AML-193 (cell line): ENCODE results near the gene HOXC13.

Experiments used
- DNase-seq, 2 experiments: peaks; one replicate each; lab custom pipeline; 2025; lab: John Stamatoyannopoulos, UW

Gene HOXC13

GRCh38 chr12:53970451-53970850 is 31.8 kb downstream of the HOXC13 start:
- no peak for DNase-seq

GRCh38 chr12:53971129-53971528 is 32.5 kb downstream of the HOXC13 start:
- no peak for DNase-seq

- DNase-seq, result no peak
Observed at GRCh38 chr12:53971686-53972085, 33.1 kb downstream of the HOXC13 start.

- no peak for DNase-seq
Observed at GRCh38 chr12:53972152-53972702, 33.6 kb downstream of the HOXC13 start.

GRCh38 chr12:53972722-53973235 is 34.1 kb downstream of the HOXC13 start, which contains the start of gene HOXC11:
HOXC11 (plus strand) TSS chr12:53973126; CDS start chr12:53973242, 116 bp downstream.
- no peak for DNase-seq

- DNase-seq, result no peak
Observed at GRCh38 chr12:53973236-53974042, 34.8 kb downstream of the HOXC13 start.

GRCh38 chr12:53974084-53975063 is 35.7 kb downstream of the HOXC13 start, which contains the start of gene HOTAIR:
HOTAIR (minus strand) TSS chr12:53974954.
- DNase-seq, result no peak

GRCh38 chr12:53975064-53975471 is 36.4 kb downstream of the HOXC13 start:
- DNase-seq, result no peak

- DNase-seq, result no peak
Observed at GRCh38 chr12:53975479-53976152, 37.0 kb downstream of the HOXC13 start.

GRCh38 chr12:53976172-53976822 is 37.7 kb downstream of the HOXC13 start:
- no peak for DNase-seq

- DNase-seq, result no peak
Observed at GRCh38 chr12:53976823-53977595, 38.4 kb downstream of the HOXC13 start.

GRCh38 chr12:53977596-53978445 is 39.2 kb downstream of the HOXC13 start:
- no peak for DNase-seq

- no peak for DNase-seq
Observed at GRCh38 chr12:53978477-53979356, 40.1 kb downstream of the HOXC13 start.

- no peak for DNase-seq
Observed at GRCh38 chr12:53980104-53980801, 41.6 kb downstream of the HOXC13 start.

GRCh38 chr12:53980802-53981496 is 42.3 kb downstream of the HOXC13 start:
- DNase-seq, result no peak

GRCh38 chr12:53981634-53982565 is 43.3 kb downstream of the HOXC13 start:
- no peak for DNase-seq
